Stimulated activated CD8-positive, alpha-beta memory T cell treated with anti-CD3 and anti-CD28 coated beads, Interleukin-4, amount 100 ng/mL, for 24 hours (primary cell): Measurements from ENCODE around the gene CCDC85C.

Source experiments
- DNase-seq: peaks from one replicate; pipeline ENCODE4 v3.0.0-alpha.2; 2020; ENCODE audit warnings: low read depth

The CCDC85C gene

GRCh38 chr14:99472937-99473336, 131.1 kb downstream of the CCDC85C start:
- DNase-seq, result no peak

GRCh38 chr14:99471731-99472130, 132.3 kb downstream of the CCDC85C start:
- no peak for DNase-seq

GRCh38 chr14:99468836-99469592, 135.0 kb downstream of the CCDC85C start:
- DNase-seq, result no peak

- no peak for DNase-seq
These were observed 135.9 kb downstream of the CCDC85C start for GRCh38 chr14:99468081-99468480.

GRCh38 chr14:99467336-99468078, 136.5 kb downstream of the CCDC85C start:
- DNase-seq, result no peak

GRCh38 chr14:99466758-99467157, 137.2 kb downstream of the CCDC85C start:
- no peak for DNase-seq

- DNase-seq, result no peak
These were observed 138.7 kb downstream of the CCDC85C start for GRCh38 chr14:99465288-99465687.

GRCh38 chr14:99463974-99464373, 140.0 kb downstream of the CCDC85C start:
- DNase-seq, result no peak

GRCh38 chr14:99462210-99462609, 141.8 kb downstream of the CCDC85C start:
- no peak for DNase-seq

GRCh38 chr14:99461411-99462085, 142.5 kb downstream of the CCDC85C start:
- DNase-seq, result no peak

GRCh38 chr14:99460793-99461192, 143.2 kb downstream of the CCDC85C start:
- no peak for DNase-seq

- DNase-seq, result no peak
These were observed 144.4 kb downstream of the CCDC85C start for GRCh38 chr14:99459481-99460100.

- no peak for DNase-seq
These were observed 149.8 kb downstream of the CCDC85C start for GRCh38 chr14:99454246-99454645.

GRCh38 chr14:99452968-99453367, 151.0 kb downstream of the CCDC85C start:
- DNase-seq, result no peak

GRCh38 chr14:99451234-99451633, 152.8 kb downstream of the CCDC85C start:
- DNase-seq, result no peak

- no peak for DNase-seq
These were observed 153.7 kb downstream of the CCDC85C start for GRCh38 chr14:99450266-99450665.
